Measurements from ENCODE around the gene EXOC3. TPM values are rescaled to one million over a fixed set of nuclear protein-coding genes. Genes with fewer than 3 reads are reported as not detected.
A peak's percentile ranks its signal among the peaks of the same experiment; 100 is the strongest.

Gene EXOC3
- total and polyA plus RNA-seq, 2 of the 4 experiments (the other 2 are of a cell fraction), result 35.1 to 47.5 TPM

DNA sequence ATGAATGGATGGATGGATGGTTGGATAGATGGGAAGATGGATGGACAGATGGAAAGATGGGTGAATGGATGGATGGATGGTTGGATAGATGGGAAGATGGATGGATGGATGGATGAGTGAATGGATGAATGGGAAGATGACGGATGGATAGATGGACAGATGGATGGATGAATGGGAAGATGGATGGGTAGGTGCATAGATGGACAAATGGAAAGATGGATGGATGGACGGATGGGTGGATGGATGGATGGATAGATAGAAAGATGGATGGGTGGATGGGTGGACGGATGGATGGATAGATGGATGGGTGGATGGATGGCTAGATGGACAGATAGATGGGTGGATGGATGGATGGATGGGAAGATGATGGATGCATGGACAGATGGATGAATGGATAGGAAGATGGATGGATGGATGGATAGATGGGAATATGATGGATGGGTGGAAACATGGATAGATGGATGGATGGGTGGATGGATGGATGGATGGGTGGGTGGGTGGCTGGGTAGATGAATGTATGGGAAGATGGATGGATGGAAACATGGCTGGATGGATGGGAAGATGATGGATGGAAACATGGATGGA lies 16.5 kb upstream of the EXOC3 start:
- TF ChIP-seq FOS (IDR thresholded peaks at IDR 0.05; ENCODE audit: low read depth, low read length) (no peak), ELK1 (IDR thresholded peaks at IDR 0.05; ENCODE audit: borderline replicate concordance, low read depth, low read length) (no peak), NFE2L2 (IDR thresholded peaks at IDR 0.05; ENCODE audit: low read depth, low read length) (no peak), RCOR1 (IDR thresholded peaks at IDR 0.05; ENCODE audit: insufficient replicate concordance, low read length) (no peak), RFX5 (IDR thresholded peaks at IDR 0.05; ENCODE audit: low read depth, low read length) (no peak), CTCF (conservative IDR thresholded peaks at IDR 0.05; ENCODE audit: low read depth, low read length) (no peak), CEBPB (IDR thresholded peaks at IDR 0.05; ENCODE audit: low read depth, low read length) (no peak), SMC3 (IDR thresholded peaks at IDR 0.05; ENCODE audit: low read depth, low read length) (no peak)
- H3K79me1 ChIP-seq (ENCODE audit: low read depth in 1 of 2, low read length in 2 of 2), result peaks cover 4 to 56% of the 10 kb centered on the region in 2 experiments
- ChIA-PET POLR2A (ENCODE audit: unreplicated experiment) (no interaction called here), CTCF (no interaction called here)
- no peak overlapping the region for H3K9ac ChIP-seq (ENCODE audit: low read depth, low read length)
- in situ Hi-C loops (cut with MboI; ENCODE audit: low sequenced_read_pairs), result no loop called here
- no peak overlapping the region for H3K56ac ChIP-seq (ENCODE audit: extremely low read depth, insufficient read depth, low read length)
- no peaks in the 10 kb centered on the region for H3K9me3 ChIP-seq (ENCODE audit: control insufficient read depth, insufficient read depth, low read length)
- ATAC-seq (ENCODE audit: low read depth), result no peak
- H3K4me2 ChIP-seq (ENCODE audit: low read depth, low read length), result no peak overlapping the region
- WGBS, 2 experiments (ENCODE audit: extremely low coverage in 2 of 2, insufficient read length in 1 of 2), result 100% methylated on average over 2 of the region's 3 CpGs
- dilution Hi-C loops (cut with HindIII; ENCODE audit: low sequenced_read_pairs, unreplicated experiment), result no loop called here
- no peak overlapping the region for H3K4me3 ChIP-seq (ENCODE audit: insufficient read depth, low read depth, low read length)
- no peak overlapping the region for H3K4ac ChIP-seq (ENCODE audit: low read depth, low read length)
- no TSS peak for BruUV-seq (replicated peaks)
- H4K91ac ChIP-seq (ENCODE audit: insufficient read depth, low read depth, low read length), result no peak overlapping the region
- no peak for DNase-seq
- peaks cover 9% of the 10 kb centered on the region; the same call in 1 of the 2 replicates for H3K9me1 ChIP-seq (ENCODE audit: insufficient read depth, low read length)
- H4K8ac ChIP-seq (ENCODE audit: low read depth in 2 of 2, low read length in 2 of 2), result no peak overlapping the region
- no peak overlapping the region for H2BK120ac ChIP-seq (ENCODE audit: low read depth, low read length)
- peaks cover 10% of the 10 kb centered on the region for H3K4me1 ChIP-seq (ENCODE audit: control insufficient read depth, insufficient read depth, low read length)
- no peak overlapping the region; the same call in 1 of the 2 replicates for H3K14ac ChIP-seq (replicated peaks; ENCODE audit: low read depth, low read length)
- H2BK5ac ChIP-seq (ENCODE audit: low read depth, low read length, poor library complexity, severe bottlenecking), result peak overlapping the region; percentile 52
- H2AK9ac ChIP-seq (replicated peaks; ENCODE audit: low read depth, low read length, poor library complexity), result no peak overlapping the region
- H2BK20ac ChIP-seq (ENCODE audit: low read depth, low read length), result no peak overlapping the region
- H4K5ac ChIP-seq (ENCODE audit: low read depth, low read length), result no peak overlapping the region
- intact Hi-C loops (cut with micrococcal nuclease), result no loop called here
- H2AFZ ChIP-seq (replicated peaks; ENCODE audit: low read length, poor library complexity), result no peak overlapping the region
- H3K36me3 ChIP-seq (ENCODE audit: control insufficient read depth, insufficient read depth, low read length), result peaks cover 68% of the 10 kb centered on the region
- 0 out of 2 replicates have a peak overlapping the region, but pooled peaks have one; percentile 4 for H2AK5ac ChIP-seq (ENCODE audit: low read depth, low read length)
- H3K27ac ChIP-seq (ENCODE audit: insufficient read depth, low read length), result no peak overlapping the region
- H3K18ac ChIP-seq (ENCODE audit: low read depth, low read length), result no peak overlapping the region
- no peak overlapping the region for H2BK15ac ChIP-seq (ENCODE audit: low read depth, low read length)
- no peaks in the 10 kb centered on the region for H3K27me3 ChIP-seq (ENCODE audit: control insufficient read depth, insufficient read depth, low read length)
- H4K20me1 ChIP-seq (ENCODE audit: insufficient read depth, low read length), result no peaks in the 10 kb centered on the region
- H3K23ac ChIP-seq (ENCODE audit: low read depth, low read length), result no peak overlapping the region
